HG03196 (cell line): ENCODE measurements around the gene MBD3L3.
"Not testable (repeated sequence)": the region's sequence is repeated elsewhere in the genome, so short reads cannot be mapped to it uniquely, and the experiment has no call there.

ENCODE experiments used
- ATAC-seq: cut with Tn5 transposase; IDR thresholded peaks from one replicate; pipeline ENCODE4 v1.9.1; 2021; ENCODE audit not compliant: unreplicated experiment

MBD3L3 gene

DNA sequence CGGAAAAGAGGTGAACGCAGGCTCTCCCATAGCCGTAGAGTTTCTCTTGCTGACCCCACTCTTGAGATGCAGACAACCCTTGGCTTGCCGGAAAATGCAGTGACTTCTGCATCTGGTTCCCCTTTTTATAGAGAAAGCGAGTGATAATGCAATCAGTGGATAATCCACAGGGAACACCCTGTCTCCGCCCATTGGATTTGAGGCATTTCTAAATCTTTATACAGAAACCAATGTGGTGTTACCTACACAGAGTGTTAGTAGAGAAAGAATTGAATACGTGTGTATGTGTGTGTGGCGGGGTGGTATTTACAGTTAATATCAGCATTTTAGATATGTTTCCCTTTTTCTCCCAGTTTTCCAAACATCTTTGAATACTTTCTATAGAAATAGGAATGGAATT, at the start of gene MBD3L3:
MBD3L3 (minus strand) TSS at position 101 of the 400 bp plus-strand sequence; CDS start at position 30, 71 bp downstream.
- not testable (repeated sequence) for ATAC-seq

DNA sequence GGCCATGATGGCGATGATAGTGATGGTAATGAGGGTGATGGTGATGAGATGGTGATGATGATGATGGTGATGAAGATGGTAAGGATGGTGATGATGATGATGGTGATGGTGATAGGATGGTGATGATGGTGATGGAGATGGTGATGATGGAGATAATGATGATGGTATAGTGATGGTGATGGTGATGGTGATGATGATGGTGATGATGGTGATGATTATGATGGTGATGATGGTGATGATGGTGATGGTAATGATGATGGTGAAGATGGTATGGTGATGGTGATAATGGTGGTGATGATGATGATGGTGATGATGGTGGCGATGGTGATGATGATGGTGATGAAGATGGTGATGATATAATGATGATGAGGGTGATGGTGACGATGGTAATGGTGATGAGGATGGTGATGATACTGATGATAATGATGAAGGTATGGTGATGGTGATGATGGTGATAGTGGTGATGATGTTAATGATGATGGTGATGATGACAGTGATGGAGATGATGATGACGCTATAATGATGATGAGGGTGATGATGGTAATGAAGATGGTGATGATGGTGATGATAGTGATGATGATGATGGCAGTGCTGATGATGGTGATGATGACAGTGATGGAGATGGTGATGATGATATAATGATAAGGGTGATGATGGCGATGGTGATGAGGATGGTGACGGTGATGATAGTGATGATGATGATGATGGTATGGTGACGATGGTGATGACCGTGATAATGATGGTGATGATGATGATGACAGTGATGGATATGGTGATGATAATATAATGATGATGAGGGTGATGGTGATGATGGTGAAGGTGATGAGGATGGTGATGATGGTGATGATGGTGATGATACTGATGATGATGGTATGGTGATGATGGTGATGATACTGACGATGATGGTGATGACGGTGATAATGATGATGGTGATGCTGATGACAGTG, 48.5 kb upstream of the MBD3L3 start:
- ATAC-seq, result no peak

DNA sequence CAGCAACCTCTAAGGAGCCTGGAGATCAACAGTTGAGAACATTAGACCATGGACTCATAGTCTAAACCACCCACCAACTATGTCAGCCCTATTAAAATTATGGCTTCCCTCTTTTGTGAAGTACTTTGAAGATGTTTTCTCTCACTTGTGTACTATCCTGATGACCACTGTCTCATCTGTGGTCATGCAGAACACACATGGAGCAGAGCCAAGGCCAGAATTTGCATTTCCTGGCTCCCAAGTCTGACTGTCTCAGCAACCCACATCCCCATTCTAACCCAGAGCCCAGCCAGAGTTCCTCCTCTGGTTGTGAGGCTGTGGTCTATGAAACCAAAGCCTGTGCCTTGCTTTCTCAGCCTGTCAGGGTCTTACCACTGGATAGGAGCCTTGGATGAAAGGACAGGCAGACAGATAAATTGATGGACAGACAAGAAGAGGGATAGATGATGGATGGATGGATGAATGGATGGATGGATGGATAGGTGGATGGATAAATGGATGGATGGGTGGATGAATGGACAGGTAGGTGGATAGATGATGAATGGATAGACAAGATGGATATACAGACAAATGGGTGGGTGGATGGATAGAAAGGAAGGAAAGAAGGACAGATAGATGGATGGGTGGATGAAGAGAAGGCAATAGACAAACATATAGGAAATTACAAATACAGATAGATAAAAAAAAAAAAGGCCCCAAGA, 46.4 kb upstream of the MBD3L3 start:
- no peak for ATAC-seq

DNA sequence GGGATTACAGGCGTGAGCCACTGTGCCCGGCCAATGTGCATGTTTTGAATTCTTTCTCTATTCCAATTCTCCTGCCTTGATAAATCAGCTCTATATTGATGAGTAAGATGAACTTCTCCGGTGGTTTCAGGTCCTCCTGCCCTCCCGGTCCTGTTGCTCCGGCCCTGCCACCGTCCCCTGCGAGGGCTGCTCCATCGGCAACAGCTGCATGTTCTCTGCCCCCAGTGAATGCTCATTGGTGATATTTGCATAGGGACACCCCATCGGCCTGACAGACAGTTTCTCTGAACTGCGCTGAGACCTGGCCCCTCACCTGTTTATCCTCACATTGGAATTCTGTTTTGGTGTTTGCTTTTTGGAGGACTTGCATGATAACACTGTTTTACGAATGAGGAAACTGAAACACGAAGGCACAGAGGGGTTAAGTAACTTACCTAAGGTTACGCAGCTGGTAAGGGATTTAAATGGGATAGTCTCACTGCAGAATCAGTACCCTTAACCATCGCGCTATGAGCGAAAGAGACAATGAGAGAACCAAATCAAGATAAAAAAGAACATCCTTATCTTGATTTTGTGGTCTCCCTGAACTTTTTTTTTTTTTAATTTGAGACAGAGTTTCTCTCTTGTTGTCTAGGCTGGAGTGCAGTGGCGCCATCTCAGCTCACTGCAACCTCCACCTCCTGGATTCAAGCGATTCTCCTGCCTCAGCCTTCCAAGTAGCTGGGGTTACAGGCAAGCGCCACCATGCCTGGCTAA, 43.2 kb upstream of the MBD3L3 start:
- no peak for ATAC-seq

DNA sequence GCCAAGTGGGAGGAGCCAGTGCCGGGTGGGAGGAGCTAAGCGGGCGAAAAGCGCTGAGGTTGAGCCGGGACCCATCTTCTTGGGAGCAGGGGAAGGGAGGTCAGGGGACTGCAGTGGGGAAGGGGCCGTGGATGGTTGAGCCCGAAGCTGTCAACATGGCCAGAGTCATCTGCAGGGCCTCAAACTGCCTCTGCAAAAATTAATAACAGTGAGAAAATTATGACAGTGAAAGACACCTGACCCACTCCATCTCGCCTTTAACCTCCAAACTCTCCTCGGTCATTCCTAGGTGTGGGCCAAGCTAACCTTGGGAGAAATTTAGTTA, 41.1 kb upstream of the MBD3L3 start:
- ATAC-seq, result no peak

DNA sequence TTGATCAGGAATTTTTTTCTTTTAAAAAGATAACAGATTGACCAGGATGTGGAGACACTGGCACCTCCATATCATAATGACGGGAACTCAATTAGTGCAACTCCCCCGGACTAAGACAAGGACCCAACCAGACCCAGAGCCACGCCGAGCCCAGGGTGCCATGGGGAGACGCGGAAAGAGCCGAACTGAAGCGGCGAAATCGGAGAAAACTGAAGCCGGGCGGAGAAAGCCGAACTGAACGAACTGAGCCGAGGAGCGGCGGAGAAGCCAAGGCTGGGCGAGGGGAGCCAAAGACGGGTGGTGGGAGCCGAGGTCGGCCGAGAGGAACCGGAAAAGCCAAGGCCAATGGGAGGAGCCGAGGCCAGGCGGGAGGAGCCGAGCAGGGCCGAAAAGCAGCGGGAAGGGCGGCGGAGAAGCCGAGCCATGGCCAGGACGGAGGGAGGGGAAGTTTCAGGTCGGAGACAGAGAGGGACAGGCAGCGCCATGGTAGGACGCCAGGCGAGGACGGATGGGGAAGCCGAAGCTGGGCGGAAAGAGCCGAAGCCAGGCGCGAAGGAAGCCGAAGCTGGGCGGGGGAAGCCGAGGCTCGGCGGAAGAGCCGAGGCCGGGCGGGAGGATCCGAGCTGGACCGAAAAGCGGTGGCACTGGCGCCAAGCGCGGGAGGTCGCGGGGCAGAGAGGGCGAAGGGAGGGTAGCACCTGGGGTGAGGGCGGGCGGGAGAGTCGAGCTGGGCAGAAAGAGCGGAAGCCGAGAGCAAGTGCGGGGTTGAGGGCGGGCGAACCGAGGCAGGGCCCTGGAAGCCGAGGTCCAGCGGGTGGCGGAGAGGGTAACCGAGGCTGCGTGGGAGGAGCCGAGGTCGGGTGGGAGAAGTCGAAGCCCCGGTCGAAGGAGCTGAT, 40.5 kb upstream of the MBD3L3 start:
- peak; percentile 83 for ATAC-seq

DNA sequence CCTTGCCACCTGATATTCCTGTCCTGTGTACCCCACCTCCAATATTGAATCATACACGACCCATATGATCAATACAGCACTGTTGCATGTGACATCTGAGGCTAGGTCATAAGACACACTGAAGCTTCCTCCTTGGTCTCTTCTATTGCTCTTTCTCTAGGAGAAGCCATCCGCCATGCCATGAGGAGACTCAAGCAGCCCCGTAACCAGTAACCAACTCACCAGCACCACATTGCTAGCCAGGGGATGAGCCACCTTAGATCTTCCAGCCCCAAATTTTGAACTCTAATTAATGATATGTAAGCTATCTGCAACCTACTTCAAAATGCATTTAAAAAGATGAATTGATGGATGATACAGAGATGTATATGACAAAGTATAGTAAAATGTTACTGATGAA, 39.6 kb upstream of the MBD3L3 start:
- no peak for ATAC-seq

DNA sequence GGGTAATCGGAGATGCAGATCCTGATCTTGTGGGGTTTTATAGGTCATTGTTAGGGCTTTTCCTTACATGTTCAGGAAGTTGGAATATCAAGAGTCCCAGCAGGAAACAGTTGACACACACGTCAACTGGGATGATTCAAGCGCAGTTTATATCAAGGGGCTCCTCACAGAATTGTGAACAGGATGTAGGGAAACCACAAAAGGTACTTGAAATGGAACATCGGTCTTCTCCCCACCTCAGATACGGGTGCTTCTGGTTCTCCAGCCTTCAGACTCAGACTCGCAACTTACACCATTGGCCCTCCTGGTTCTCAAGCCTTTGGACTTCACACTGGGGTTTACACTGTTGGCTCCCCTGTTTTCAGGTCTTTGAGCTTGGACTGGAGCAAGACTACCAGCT, 30.5 kb upstream of the MBD3L3 start:
- no peak for ATAC-seq

DNA sequence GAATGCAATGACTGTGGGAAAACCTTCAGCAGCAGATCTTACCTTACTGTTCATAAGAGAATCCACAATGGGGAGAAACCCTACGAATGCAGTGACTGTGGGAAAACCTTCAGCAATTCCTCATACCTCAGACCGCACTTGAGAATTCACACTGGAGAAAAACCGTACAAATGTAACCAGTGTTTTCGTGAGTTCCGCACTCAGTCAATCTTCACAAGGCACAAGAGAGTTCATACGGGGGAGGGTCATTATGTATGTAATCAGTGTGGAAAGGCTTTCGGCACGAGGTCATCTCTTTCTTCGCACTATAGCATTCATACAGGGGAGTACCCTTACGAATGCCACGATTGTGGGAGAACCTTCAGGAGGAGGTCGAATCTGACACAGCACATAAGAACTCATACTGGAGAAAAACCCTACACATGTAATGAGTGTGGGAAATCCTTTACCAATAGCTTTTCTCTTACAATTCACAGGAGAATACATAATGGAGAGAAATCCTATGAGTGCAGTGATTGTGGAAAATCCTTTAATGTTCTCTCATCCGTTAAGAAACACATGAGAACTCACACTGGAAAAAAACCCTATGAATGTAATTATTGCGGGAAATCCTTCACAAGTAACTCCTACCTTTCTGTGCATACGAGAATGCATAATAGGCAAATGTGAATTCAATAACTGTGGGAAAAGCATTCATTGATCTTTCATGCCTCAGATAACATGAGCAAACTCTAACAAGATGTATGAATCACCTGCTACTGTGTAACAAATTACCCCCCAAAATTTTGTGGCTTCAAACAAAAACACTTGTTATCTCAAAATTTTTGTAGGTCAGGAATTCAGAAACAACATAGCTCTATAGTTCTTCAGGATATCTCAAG, 24.8 kb upstream of the MBD3L3 start:
- ATAC-seq, result no peak

DNA sequence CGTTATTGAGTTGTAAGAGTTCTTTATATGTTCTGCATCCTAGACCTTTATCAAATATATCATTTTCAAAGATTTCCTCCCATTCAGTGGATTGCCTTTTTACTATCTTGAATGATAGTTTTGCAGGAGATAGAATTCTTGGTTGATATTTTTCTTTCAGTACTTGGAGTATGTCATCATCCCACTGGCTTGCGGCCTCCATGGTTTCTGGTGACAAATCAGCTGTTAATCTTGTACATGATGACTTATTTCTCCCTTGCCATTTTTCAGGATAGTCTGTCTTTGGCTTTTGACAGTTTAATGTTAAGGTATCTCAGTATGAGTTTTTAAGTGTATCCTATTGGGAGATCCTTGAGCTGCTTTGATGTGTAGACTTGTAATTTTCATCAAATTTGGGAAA, 19.5 kb upstream of the MBD3L3 start:
- no peak for ATAC-seq

DNA sequence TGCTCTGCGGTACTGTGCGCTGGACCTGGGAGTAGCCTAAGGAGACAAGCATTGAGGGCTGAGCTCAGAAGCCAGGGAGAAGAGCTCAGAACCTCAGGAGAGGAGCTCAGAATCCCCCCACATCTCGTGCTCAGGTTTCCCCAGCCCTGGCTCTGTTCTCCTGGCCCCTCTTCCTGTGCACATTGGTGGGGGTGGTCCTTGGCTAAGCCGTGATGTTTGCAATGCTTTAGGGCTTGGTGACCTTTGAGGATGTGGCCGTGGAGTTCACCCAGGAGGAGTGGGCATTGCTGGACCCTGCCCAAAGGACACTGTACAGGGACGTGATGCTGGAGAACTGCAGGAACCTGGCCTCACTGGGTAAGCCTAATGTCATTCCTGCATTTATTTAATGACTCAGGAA, 17.7 kb upstream of the MBD3L3 start:
- no peak for ATAC-seq

DNA sequence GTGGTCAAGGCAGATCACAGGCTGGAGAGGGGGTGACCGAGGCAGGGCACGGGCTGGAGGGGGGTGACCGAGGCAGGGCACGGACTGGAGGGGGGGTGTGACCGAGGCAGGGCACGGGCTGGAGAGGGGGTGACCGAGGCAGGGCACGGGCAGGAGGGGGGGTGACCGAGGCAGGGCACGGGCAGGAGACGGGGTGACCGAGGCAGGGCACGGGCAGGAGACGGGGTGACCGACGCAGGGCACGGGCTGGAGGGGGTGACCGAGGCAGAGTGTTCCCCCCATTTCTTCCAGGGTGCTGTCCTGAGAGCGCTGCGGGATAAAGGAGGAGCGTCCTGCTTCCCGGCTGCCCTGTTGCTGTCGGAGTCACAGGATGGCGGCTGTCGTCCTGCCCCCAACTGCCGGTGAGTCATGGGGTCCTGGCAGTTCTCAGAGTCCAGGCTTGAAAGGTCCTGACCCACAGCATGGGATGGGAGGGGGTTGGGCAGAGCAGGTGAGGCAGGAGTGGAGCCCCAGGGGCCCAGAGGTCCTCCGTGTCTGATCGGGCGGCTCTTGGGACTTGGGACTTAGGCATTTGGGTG, 16.3 kb upstream of the MBD3L3 start:
- no peak for ATAC-seq

DNA sequence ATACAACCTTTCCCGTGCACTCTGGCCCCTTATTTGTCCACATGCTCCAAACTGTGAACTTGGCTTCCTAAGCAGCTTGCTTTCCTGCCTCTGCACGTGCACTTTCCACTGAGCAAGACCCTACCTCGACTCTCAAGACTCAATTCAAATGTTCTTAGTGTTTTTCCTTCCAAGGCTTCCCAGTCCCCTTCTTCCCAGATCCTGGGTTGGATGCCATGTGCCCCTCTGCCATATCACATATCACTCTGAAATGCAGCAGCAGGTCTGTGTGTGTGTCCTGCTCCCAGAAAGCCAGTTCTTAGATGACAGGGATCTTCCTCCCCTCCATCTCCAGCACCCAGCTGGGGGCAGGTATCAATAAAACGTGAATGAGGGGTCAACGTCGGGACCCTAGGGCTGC, 14.1 kb upstream of the MBD3L3 start:
- no peak for ATAC-seq

DNA sequence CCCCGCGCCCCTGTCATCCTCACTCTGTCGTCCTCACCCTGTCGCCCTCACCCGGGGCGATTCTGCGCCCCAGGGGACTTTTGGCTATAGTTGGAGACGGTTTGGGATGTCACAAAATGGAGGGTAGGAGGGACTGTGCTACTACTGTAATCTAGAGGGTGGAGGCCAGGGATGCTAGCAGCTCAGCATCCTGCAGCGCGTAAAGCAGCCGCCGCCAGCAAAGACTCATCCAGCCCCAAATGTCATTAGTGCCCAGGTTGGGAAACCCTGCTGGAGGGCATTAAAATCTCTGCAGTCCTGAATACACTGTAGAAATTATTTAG, 11.4 kb upstream of the MBD3L3 start:
- ATAC-seq, result peak; percentile 21

DNA sequence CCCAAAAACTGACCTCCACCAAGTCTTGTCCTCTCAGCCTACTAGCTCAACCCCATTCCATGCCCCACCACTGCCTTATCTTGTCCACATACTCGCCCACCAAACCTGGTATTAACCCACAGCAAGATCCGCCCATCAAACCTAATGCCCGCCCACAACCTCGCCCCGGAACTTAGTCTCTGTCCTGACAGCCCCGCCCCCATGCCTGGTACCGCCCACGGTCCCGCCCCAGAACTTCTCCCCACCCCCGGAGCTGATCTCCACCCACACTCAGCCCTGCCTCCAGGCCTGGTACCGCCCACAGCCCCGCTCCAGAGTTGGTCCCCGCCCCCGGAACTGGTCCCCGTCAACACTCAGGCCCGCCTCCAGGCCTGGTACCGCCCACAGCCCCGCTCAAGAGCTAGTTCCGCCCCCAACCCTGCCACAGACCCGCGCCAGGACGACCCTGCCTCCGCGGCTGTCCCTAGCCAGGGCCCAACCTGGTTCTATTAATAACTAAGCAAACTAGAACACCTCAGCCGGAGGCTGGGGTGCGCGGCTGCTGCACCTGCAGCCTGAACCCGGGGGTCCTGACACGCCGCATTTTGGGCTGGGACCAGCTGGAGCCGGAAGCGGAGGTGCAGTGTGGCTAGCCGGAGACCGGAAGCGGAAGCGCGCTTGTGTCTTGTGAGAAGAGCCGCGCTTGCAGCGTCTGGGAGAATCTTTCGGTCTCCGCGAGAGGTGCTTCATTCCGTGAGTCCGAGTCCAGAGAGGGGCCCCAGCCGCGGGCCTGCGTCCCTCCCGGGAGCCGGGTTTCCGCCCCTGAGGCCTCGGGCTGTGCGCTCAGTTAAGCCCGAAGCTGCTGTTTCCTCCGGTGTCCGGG, 10.8 kb upstream of the MBD3L3 start, which contains the start of gene ZNF557:
ZNF557 (plus strand) TSS at position 662 of the 862 bp plus-strand sequence. CDS start 5,372 bp downstream, outside the sequence.
- ATAC-seq, result peak; percentile 91

DNA sequence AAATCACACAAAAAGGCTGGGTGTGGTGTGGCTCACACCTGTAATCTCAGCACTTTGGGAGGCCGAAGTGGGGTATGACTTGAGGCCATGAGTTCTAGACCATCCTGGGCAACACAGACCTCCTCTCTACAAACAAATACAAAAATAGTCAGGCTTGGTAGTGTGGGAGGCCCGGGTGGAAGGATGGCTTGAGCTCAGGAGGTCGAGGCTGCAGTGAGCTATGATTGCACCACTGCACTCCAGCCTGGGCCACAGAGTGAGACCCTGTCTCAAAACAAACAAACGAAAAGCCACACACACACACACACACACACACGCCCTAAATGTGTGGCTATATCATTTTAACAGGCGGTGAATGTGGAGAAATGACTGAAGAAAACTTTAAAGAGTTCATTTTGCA, 10.1 kb upstream of the MBD3L3 start:
- no peak for ATAC-seq

DNA sequence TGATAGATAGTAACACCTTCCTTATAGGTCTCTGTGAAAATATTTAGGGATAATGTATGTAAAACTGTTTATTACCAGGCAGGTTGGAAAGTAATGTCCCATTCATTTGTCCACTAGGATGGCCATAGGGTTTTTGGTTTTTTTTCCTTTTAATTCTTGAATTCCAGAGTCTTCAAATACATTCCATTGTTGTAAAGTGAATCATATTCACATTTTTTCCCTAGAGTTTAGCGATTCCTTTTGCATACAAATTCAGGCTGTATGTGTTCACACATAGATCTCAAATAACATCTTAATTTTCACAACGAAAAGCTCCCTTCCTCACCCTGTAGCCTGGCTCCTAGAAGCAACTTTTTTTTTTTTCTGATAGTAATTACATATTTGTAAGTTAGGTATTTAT, 9.2 kb upstream of the MBD3L3 start:
- ATAC-seq, result no peak

DNA sequence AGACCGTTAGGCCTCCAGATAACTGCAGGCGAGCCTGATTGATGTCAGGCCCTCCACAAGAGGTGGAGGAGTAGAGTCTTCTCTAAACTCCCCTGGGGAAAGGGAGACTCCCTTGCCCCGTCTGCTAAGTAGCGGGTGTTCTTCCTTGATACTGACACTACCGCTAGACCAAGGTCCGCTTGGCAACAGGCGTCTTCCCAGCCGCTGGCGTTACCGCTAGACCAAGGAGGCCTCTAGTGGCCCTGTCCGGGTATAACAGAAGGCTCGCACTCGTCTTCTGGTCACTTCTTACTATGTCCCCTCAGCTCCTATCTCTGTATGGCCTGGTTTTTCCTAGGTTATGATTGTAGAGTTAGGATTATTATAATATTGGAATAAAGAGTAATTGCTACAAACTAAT, 8.6 kb upstream of the MBD3L3 start:
- not testable (repeated sequence) for ATAC-seq
